ENCODE measurements around the gene ZNF391.
A peak's percentile ranks its signal among the peaks of the same experiment; 100 is the strongest.
"Not testable (repeated sequence)": the region's sequence is repeated elsewhere in the genome, so short reads cannot be mapped to it uniquely, and the experiment has no call there.

Gene ZNF391

GRCh38 chr6:27388293-27389197, at the start of gene ZNF391:
Gene ZNF391, plus strand, starts transcription at chr6:27388759. Its CDS starts 11,612 bp downstream, at chr6:27400371.
- peak; percentile 66 for DNase-seq (ENCODE audit: insufficient read length, low spot score)

GRCh38 chr6:27352850-27353249, 35.7 kb upstream of the ZNF391 start:
- DNase-seq (ENCODE audit: insufficient read length, low spot score) (no peak), FAIRE-seq (no peak)

More at GRCh38 chr6:27388293-27389197, at the start of gene ZNF391:
- FAIRE-seq: peak; percentile 89

- FAIRE-seq: no peak
- DNase-seq (ENCODE audit: insufficient read length, low spot score): no peak
These were observed 29.8 kb upstream of the ZNF391 start for GRCh38 chr6:27358786-27359185.

GRCh38 chr6:27359231-27359630, 29.3 kb upstream of the ZNF391 start:
- FAIRE-seq (no peak), DNase-seq (ENCODE audit: insufficient read length, low spot score) (no peak)

- DNase-seq (ENCODE audit: insufficient read length, low spot score) (no peak), FAIRE-seq (no peak)
These were observed 20.4 kb upstream of the ZNF391 start for GRCh38 chr6:27368202-27368601.

GRCh38 chr6:27370391-27370790, 18.2 kb upstream of the ZNF391 start:
- DNase-seq (ENCODE audit: insufficient read length, low spot score): no peak
- no peak for FAIRE-seq

GRCh38 chr6:27374824-27375612, 13.5 kb upstream of the ZNF391 start:
- FAIRE-seq: no peak
- DNase-seq (ENCODE audit: insufficient read length, low spot score): peak; percentile 30

- no peak for DNase-seq (ENCODE audit: insufficient read length, low spot score)
These were observed 12.9 kb upstream of the ZNF391 start for GRCh38 chr6:27375613-27376079.

GRCh38 chr6:27378406-27378805, 10.2 kb upstream of the ZNF391 start:
- FAIRE-seq; DNase-seq (ENCODE audit: insufficient read length, low spot score): not testable (repeated sequence)

More at GRCh38 chr6:27375613-27376079, 12.9 kb upstream of the ZNF391 start:
- FAIRE-seq: no peak

GRCh38 chr6:27381001-27381400, 7.6 kb upstream of the ZNF391 start:
- not testable (repeated sequence) for FAIRE-seq

GRCh38 chr6:27383011-27383410, 5.5 kb upstream of the ZNF391 start:
- DNase-seq (ENCODE audit: insufficient read length, low spot score) (no peak), FAIRE-seq (no peak)

More at GRCh38 chr6:27381001-27381400, 7.6 kb upstream of the ZNF391 start:
- not testable (repeated sequence) for DNase-seq (ENCODE audit: insufficient read length, low spot score)

GRCh38 chr6:27383481-27383880, 5.1 kb upstream of the ZNF391 start:
- DNase-seq (ENCODE audit: insufficient read length, low spot score) (no peak), FAIRE-seq (no peak)

- no peak for FAIRE-seq
- no peak for DNase-seq (ENCODE audit: insufficient read length, low spot score)
These were observed 4.1 kb downstream of the ZNF391 start for GRCh38 chr6:27392623-27393022.

- no peak for DNase-seq (ENCODE audit: insufficient read length, low spot score)
- no peak for FAIRE-seq
These were observed 5.5 kb downstream of the ZNF391 start for GRCh38 chr6:27394073-27394472.

GRCh38 chr6:27400877-27401642, 12.5 kb downstream of the ZNF391 start:
- FAIRE-seq (no peak), DNase-seq (ENCODE audit: insufficient read length, low spot score) (no peak)

- FAIRE-seq (no peak), DNase-seq (ENCODE audit: insufficient read length, low spot score) (no peak)
These were observed 17.5 kb downstream of the ZNF391 start for GRCh38 chr6:27406085-27406484.

GRCh38 chr6:27407153-27407814, 18.7 kb downstream of the ZNF391 start:
- no peak for FAIRE-seq

GRCh38 chr6:27414300-27414699, 25.7 kb downstream of the ZNF391 start:
- DNase-seq (ENCODE audit: insufficient read length, low spot score) (no peak), FAIRE-seq (no peak)

More at GRCh38 chr6:27407153-27407814, 18.7 kb downstream of the ZNF391 start:
- no peak for DNase-seq (ENCODE audit: insufficient read length, low spot score)

- FAIRE-seq (no peak), DNase-seq (ENCODE audit: insufficient read length, low spot score) (no peak)
These were observed 26.4 kb downstream of the ZNF391 start for GRCh38 chr6:27414996-27415395.

GRCh38 chr6:27415898-27416297, 27.3 kb downstream of the ZNF391 start:
- no peak for DNase-seq (ENCODE audit: insufficient read length, low spot score)
- FAIRE-seq: no peak

Data from GM19239 (cell line).